ENCODE data around the gene AXDND1.

GRCh38 chr1:179326746-179327145 lies 39.0 kb upstream of the AXDND1 start:
- no peak for TF ChIP-seq CTCF (IDR thresholded peaks at IDR 0.05)
- TF ChIP-seq POLR2A (IDR thresholded peaks at IDR 0.05), result no peak
